HG02759 (cell line): ENCODE results near the gene MET.

Experiments
- ATAC-seq: cut with Tn5 transposase; IDR thresholded peaks from one replicate; pipeline ENCODE4 v1.9.1; 2021; ENCODE audit warnings: mild to moderate bottlenecking, moderate library complexity; ENCODE audit not compliant: unreplicated experiment

MET gene

GRCh38 chr7:116661865-116662264 is 10.1 kb upstream of the MET start:
- no peak for ATAC-seq

- ATAC-seq, result no peak
Observed at GRCh38 chr7:116663744-116664143, 8.3 kb upstream of the MET start.

- ATAC-seq, result no peak
Observed at GRCh38 chr7:116665332-116665996, 6.5 kb upstream of the MET start.

- ATAC-seq, result no peak
Observed at GRCh38 chr7:116669769-116670168, 2.2 kb upstream of the MET start.

GRCh38 chr7:116670409-116671015 is 1.5 kb upstream of the MET start:
- no peak for ATAC-seq

- ATAC-seq, result no peak
Observed at GRCh38 chr7:116671111-116671510, 885 bp upstream of the MET start.

- ATAC-seq, result no peak
Observed at GRCh38 chr7:116672596-116673456, 830 bp downstream of the MET start.

- no peak for ATAC-seq
Observed at GRCh38 chr7:116673457-116673865, 1.5 kb downstream of the MET start.

GRCh38 chr7:116674508-116675173 is 2.6 kb downstream of the MET start:
- no peak for ATAC-seq

GRCh38 chr7:116675812-116676355 is 3.9 kb downstream of the MET start:
- no peak for ATAC-seq

GRCh38 chr7:116678780-116679179 is 6.8 kb downstream of the MET start:
- no peak for ATAC-seq

- ATAC-seq, result peak; percentile 56
Observed at GRCh38 chr7:116679500-116679899, 7.5 kb downstream of the MET start.

- ATAC-seq, result peak; percentile 100
Observed at GRCh38 chr7:116683786-116684185, 11.8 kb downstream of the MET start.

- ATAC-seq, result no peak
Observed at GRCh38 chr7:116686033-116686432, 14.0 kb downstream of the MET start.

GRCh38 chr7:116686812-116687419 is 14.9 kb downstream of the MET start:
- ATAC-seq, result no peak

GRCh38 chr7:116687801-116688201 is 15.8 kb downstream of the MET start:
- no peak for ATAC-seq

GRCh38 chr7:116689790-116690259 is 17.8 kb downstream of the MET start:
- ATAC-seq, result no peak

- no peak for ATAC-seq
Observed at GRCh38 chr7:116691664-116692063, 19.7 kb downstream of the MET start.

GRCh38 chr7:116692401-116693308 is 20.7 kb downstream of the MET start:
- no peak for ATAC-seq
